Eye (tissue), 1 donor: ENCODE measurements around the gene CDKL1.

Experiments
- DNase-seq: peaks from one replicate; pipeline ENCODE4 v3.0.0-alpha.2; 2015

The CDKL1 gene

GRCh38 chr14:50396631-50397389 is at the start of gene CDKL1:
Gene CDKL1 (minus strand): TSS chr14:50396881. CDS start chr14:50395868, 1,013 bp downstream.
- peak; percentile 81 for DNase-seq

DNA sequence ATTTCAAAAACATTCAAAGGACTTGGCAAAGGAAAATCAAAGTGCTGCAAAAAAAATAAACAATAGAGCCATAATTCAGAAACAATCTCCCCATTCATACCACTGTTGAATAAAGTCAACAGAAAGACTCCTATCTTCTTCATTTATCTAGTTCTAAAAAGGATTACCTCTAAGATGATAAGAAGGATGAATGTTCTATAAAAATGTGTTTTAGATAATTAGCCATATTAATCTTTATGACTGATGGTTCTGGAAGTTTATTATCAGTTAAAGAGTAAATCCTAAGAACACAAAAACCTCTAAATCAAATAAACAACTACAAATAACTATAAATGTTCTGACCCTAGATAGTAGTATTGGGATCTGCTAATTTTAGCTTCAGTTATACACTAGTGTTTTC is 37.8 kb upstream of the CDKL1 start:
- DNase-seq = no peak

DNA sequence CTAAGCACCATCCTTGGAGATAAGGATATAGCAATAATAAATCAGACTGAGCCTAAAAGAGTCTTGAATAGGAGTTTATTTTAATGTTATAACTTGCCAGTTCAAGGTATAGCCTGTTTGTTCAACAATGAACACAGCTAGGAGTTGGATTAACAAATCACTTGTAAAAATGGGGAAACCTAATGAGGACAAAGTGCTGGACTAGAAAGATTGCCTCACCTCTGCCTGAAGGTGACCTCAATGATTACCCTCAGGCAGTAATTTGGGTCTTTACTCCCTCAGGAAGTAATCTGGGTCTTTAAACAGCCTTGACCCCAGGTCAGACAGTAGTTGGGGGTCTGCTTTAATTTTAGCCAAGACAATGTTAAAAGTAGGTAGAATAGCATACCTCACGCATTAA is 35.5 kb upstream of the CDKL1 start:
- DNase-seq = no peak

- no peak for DNase-seq
Measured at GRCh38 chr14:50425816-50426215, 29.1 kb upstream of the CDKL1 start.

DNA sequence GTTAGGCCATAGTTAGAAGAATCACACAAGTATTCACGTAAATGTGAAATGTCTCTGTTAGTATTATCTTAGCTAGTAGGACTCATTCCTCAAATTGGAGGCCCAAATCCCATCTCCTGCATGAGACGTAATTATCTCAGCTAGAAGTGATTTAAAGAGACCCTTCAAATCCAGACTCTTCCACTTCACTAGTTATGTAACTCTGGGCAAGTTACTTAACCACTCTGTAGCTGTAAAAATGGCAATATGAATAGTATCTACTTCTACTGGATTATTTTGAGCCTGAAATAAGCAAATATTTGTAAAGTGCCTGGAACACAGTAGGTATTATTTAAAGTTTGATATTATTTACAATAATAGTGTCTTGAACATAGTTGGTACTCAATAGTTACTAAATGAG is 28.4 kb upstream of the CDKL1 start:
- DNase-seq = no peak

DNA sequence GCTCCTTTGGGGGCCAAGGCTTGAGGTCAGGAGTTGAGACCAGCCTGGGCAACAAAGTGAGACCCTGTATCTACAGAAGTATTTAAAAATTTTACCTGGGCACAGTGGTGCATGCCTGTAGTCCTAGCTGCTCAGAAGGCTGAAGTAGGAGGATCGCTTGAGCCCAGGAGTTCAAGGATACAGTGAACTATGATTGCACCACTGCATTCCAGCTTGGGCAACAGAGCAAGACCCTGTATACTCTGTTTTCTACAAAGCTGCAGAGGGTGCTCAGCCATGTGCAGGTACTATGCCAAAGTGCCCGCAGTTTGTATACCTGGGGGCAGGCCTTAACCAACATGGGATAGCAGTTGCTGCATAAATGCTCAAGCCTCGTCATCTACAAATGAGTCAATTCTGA is 26.8 kb upstream of the CDKL1 start:
- DNase-seq = no peak

DNA sequence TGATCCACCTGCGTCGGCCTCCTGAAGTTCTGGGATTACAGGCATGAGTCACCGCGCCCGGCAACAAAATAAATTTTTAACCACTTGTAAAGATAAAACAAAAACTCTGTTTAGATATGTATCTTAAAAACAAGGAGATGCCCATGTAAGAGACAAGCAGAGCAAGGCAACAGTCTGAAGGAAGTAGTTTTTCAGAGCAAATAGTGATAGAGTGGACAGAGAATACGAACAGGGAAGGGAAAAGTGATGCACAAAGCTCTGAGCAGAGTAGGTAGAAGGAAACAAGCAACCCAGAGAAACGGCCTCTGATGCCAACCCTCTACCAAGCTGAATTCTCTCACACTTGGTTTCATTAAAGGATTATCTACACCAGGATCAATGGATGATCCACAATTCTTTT is 24.8 kb upstream of the CDKL1 start:
- no peak for DNase-seq

DNA sequence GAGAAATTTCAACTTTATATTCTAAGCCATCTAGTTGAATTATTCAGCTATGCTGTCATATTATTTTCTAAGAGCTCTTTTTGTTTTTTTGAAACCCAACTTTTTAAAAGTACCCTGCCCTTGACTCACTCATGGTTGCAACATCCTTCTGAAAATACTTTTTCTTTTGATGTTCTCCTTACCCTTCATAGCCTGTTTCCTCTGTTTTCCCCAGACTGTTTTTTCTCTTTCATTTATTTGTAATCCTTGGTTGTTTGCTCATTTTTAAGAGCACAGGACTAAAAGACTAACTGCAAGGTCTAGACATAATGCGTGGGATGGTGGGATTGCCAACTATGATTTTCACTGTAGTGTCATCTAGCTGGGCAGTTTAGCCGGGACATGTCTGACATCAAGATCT is 21.2 kb upstream of the CDKL1 start:
- DNase-seq = no peak

DNA sequence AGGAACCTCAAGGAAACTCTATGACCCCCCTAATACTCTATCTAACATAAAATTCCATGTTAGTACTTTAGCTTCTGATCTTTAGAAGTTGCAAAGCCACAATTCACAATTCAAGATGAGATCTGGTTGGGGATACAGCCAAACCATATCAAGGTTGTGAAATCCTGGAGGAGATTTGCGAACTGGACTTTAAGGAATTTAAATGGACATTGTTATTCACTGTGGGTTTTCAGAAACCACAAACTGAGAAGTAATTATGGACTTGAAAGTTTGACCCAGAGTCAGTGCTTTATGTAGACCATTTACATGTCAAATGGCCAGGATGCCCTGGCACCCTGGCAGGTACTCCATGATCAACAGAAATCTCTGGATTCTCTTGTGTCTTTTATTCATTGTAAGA is 14.2 kb upstream of the CDKL1 start:
- DNase-seq = no peak

DNA sequence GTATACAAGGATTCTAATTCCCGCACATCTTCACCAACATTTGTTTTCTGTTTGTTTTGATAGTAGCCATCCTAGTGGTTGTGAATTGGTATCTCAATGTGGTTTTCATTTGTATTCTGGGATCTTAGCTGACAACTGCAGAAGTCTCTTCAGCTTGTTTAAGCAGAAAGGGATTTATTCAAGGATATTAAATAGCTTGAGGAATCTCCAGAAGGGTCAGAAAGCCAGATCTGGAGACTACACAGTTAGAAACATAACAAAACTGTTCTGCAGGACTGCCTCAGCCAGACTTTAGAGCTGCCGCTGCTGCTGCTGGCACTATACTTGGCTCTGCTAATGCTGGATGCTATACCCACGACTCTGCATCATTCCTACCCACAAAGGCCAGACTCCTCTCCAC is 13.4 kb upstream of the CDKL1 start:
- no peak for DNase-seq

- peak; percentile 71 for DNase-seq
Measured at GRCh38 chr14:50407111-50407812, 10.6 kb upstream of the CDKL1 start.

GRCh38 chr14:50403419-50403818 is 6.7 kb upstream of the CDKL1 start:
- peak; percentile 20 for DNase-seq

DNA sequence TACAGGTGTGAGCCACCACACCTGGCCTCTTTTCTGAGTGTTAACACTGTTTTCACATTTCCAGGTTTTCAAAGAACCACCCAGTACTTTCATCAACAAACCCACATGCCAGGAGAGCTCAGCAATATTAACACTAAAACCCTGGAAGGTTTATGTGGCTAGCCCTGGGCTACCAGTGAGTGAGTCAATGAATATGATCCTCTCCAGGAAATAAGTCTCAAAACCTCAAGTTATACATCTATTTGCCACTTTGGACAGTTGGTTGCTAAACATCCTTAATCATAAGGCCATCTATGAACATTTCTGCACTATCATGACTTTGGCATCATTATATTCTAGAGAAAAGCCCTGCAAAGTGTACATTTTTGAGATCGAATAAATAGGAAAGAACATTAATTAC is 6.3 kb upstream of the CDKL1 start:
- DNase-seq = no peak

- no peak for DNase-seq
Measured at GRCh38 chr14:50400461-50400860, 3.8 kb upstream of the CDKL1 start.

GRCh38 chr14:50399251-50400032 is 2.8 kb upstream of the CDKL1 start:
- DNase-seq = peak; percentile 25

GRCh38 chr14:50398189-50398580 is 1.5 kb upstream of the CDKL1 start:
- no peak for DNase-seq

- DNase-seq = no peak
Measured at GRCh38 chr14:50397390-50398188, 908 bp upstream of the CDKL1 start.

DNA sequence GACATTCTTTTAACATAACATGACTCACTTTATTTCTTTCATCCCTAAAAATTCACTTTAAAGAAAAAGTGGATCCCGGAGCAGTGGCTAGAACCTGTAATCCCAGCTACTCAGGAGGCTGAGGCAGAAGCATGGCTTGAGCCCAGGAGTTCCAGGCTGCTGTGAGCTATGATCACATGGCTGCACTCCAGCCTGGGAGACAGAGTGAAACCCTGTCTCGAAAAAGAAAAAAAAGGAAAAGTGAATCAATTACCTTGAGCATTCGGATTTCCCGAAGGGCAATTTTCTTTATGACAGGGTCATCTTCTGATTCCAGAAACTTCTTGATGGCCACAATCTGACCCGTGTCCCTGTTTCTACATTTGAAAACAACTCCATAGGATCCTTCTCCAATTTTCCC is 1.2 kb downstream of the CDKL1 start:
- DNase-seq = no peak

DNA sequence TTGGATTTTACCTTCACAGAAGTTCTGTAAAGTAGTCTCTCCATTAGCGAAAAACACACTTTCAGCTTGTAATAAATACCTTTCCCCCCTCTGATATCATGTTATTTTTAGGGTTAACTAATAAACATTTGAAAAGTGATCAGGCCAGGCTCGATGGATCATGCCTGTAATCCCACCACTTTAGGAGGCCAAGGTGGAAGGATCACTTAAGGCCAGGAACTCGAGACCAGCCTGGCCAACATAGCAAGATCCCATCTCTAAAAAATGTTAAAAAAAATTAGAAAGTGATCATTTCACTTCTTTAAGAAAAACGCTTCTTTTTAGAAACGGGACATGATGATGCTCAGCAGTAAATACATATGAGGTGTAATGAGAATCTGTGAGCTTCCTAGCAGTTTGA is 2.0 kb downstream of the CDKL1 start:
- no peak for DNase-seq

DNA sequence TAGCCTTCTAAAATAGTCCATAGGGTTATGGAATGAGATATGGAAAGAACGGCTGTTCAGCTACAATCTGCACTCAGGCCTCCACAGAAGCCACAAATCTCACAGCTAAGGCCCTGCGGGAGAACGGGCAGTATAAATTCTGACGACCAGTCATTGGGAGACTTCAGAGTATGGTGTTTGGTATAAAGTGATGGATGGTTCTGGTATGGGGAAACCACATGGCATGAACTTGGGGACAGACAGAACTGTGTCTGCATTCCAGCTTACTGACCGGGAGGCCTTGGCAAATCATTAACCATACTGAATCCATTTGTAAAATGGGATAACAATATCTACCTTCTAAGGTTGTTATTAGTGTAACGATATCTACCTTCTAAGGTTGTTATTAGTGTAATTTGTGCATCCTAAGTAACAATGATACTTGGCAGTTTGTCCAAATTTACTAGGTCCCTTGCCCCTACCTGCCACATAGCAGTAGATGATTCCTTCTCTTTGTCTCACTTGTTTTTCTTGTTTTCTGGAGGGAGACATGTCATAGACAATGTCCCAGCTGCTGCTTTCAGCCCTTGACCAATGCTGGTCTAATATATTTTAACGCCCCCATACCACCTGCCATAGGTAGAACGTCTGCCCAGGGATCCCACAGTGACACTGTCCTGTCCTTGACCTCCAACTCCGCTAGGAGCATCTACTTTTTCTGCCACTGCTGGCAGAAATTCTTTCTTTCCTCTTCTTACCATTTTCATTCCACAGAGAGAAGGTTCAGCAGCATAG is 6.8 kb downstream of the CDKL1 start:
- DNase-seq = no peak

DNA sequence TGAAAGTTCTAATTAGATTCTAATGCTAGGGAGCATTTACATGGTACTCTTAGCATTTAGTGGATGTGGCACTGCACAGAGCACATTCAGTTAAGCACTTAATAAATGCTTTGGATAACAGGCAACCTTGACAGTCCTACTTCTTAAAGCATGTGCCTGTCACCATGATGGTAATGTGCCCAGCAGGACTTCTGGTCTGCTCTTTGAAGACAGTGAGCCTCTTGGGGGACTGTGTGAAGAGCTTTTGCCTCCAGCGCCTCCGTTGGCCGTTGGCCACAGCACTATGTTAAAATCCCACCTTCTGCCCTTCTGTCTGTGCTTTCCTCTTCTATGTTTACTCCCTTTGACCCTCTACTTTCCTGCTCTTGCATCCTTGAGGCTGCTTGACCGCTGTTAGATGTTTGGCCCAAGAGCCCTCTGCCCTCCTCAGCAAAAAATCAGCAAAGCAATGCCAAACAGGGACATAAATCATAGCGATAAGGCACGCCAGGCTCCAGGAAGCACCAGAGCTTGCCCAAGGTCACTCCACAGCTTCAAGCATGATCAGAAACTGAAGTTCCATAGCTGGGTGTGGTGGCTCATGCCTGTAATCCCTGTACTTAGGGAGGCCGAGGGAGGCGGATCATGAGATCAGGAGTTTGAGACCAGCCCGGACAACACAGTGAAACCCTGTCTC is 8.3 kb downstream of the CDKL1 start:
- DNase-seq = no peak

GRCh38 chr14:50387548-50387947 is 9.1 kb downstream of the CDKL1 start:
- DNase-seq = no peak
